Bronchial epithelial cell (primary cell): ENCODE results near the gene NDUFB4. TPM values are rescaled to one million over a fixed set of nuclear protein-coding genes. Genes with fewer than 3 reads are reported as not detected.
A peak's percentile ranks its signal among the peaks of the same experiment; 100 is the strongest.

ENCODE experiments used
- DNase-seq: peaks from one replicate; pipeline ENCODE4 v3.0.0-alpha.2; 2010; ENCODE audit warnings: low read depth
- FAIRE-seq: peaks from 2 replicates; lab custom pipeline; 2011; peaks lifted over from hg19 to GRCh38; lab: Jason Lieb, UNC
- H3K27me3 ChIP-seq: 2 replicates; pipeline ENCODE4 v1.5.1; 2011; ENCODE audit warnings: low read length; ENCODE audit not compliant: control insufficient read depth, insufficient read depth
- H3K36me3 ChIP-seq: 2 replicates; pipeline ENCODE4 v1.5.1; 2011; ENCODE audit warnings: low read length; ENCODE audit not compliant: control insufficient read depth, insufficient read depth
- H3K4me3 ChIP-seq: 2 replicates; pipeline ENCODE4 v1.5.1; 2011; ENCODE audit warnings: mild to moderate bottlenecking, low read depth, low read length, control low read depth
- CTCF ChIP-seq: IDR thresholded peaks from 2 replicates; pipeline ENCODE4 v1.5.1; 2011; ENCODE audit warnings: mild to moderate bottlenecking, moderate library complexity, low read length, control low read depth, inconsistent platforms; ENCODE audit not compliant: insufficient read depth, severe bottlenecking
- total RNA-seq: library from RNA; depleted of rRNA; stranded (reverse); fragments of >200 nt; gene quantifications from 2 replicates; pipeline ENCODE4 v1.2.1, GENCODE V29; 2014

Gene NDUFB4
- total RNA-seq, 1 donor from 2014 or later, result 9.7 TPM

- no peak overlapping the region for H3K4me3 ChIP-seq
- DNase-seq (peak; percentile 12), FAIRE-seq (no peak)
- TF ChIP-seq CTCF, result no peak
- no peaks in the 10 kb centered on the region for H3K36me3 ChIP-seq
- no peaks in the 10 kb centered on the region for H3K27me3 ChIP-seq
Measured at GRCh38 chr3:120569222-120570057, 26.7 kb upstream of the NDUFB4 start.

GRCh38 chr3:120572027-120572426 is 24.1 kb upstream of the NDUFB4 start:
- no peaks in the 10 kb centered on the region for H3K27me3 ChIP-seq
- no peak for FAIRE-seq
- H3K4me3 ChIP-seq, result no peak overlapping the region
- no peaks in the 10 kb centered on the region for H3K36me3 ChIP-seq
- DNase-seq, result no peak
- no peak for TF ChIP-seq CTCF

DNA sequence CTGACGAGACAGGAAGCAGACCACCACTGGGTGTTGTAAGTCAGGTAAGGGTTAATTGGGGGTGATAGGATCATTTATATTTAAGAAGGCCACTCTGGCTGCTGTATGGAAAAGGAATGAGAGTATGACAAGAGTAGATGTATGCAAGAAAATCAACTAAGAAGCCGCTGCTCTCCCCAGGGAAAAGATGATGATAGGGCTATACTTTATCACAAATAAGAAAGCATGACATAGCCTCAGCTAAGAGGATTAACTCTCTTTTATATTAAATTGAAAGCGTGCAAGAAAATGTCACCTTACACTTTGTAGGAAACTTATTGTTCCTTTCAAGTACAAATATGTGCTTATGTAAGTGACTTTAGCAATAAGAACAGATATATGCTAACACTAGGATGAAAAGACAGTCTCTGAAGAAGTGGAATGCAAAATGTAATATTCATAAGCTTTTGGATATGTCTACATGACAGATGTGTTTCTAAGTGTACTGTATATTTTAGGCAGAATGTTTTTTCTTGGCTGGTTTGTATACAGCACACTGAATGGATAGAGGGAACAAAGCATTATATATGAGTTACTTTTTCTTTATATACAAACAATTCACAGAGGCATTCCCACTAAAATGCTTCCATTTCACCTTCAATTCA is 8.7 kb upstream of the NDUFB4 start:
- DNase-seq, result no peak
- Histone ChIP-seq H3K27me3 (no peaks in the 10 kb centered on the region), H3K36me3 (no peaks in the 10 kb centered on the region), H3K4me3 (no peak overlapping the region)
- no peak for TF ChIP-seq CTCF
- FAIRE-seq, result no peak

DNA sequence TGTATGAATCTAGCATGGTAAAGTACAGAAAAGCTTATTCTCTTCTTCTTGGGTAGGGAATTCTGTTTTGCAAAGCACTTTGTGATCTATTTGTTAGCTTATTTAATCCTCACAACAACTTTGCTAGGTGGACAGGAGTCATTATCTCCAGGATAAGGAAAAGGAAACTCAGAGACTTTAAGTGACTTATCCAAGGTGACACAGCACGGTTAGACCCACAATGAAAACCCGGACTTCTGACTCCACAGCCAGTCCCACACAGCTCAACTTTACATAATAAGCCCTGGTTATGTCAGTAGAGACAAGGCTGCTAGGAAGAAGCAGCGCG is 384 bp upstream of the NDUFB4 start:
- DNase-seq (no peak), FAIRE-seq (no peak)
- Histone ChIP-seq H3K27me3 (no peaks in the 10 kb centered on the region), H3K4me3 (peak overlapping the region; percentile 77), H3K36me3 (peaks cover 3% of the 10 kb centered on the region)
- no peak for TF ChIP-seq CTCF

- peaks cover 5% of the 10 kb centered on the region for H3K36me3 ChIP-seq
- no peak for TF ChIP-seq CTCF
- no peaks in the 10 kb centered on the region for H3K27me3 ChIP-seq
- H3K4me3 ChIP-seq, result peak overlapping the region; percentile 77
- FAIRE-seq (no peak), DNase-seq (no peak)
Measured at GRCh38 chr3:120596853-120597223, 702 bp downstream of the NDUFB4 start.
